ENCODE results near the gene PHF21B.

Gene PHF21B

DNA sequence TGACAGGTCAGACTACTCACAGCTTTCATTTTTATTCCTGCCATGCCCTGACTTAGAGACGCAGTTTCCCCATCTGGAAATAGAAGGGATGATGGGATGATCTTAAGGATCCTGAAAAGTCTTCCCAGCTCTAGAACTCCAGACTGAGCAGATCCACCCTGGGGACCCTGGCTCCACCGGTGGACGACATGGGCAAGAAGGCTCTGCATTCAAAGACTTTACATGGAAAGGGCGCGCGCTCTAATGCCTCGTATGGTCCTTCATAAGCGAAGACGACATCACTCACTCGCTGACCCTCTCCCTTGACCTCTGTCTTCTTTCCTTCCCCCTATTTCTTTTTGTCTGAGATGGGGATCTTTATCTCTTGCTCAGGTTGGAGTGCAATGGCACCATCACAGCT lies 24.4 kb upstream of the PHF21B start:
- TF ChIP-seq ZFX (IDR thresholded peaks at IDR 0.05): no peak
- TF ChIP-seq, protein P1, sequence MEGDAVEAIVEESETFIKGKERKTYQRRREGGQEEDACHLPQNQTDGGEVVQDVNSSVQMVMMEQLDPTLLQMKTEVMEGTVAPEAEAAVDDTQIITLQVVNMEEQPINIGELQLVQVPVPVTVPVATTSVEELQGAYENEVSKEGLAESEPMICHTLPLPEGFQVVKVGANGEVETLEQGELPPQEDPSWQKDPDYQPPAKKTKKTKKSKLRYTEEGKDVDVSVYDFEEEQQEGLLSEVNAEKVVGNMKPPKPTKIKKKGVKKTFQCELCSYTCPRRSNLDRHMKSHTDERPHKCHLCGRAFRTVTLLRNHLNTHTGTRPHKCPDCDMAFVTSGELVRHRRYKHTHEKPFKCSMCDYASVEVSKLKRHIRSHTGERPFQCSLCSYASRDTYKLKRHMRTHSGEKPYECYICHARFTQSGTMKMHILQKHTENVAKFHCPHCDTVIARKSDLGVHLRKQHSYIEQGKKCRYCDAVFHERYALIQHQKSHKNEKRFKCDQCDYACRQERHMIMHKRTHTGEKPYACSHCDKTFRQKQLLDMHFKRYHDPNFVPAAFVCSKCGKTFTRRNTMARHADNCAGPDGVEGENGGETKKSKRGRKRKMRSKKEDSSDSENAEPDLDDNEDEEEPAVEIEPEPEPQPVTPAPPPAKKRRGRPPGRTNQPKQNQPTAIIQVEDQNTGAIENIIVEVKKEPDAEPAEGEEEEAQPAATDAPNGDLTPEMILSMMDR (conservative IDR thresholded peaks at IDR 0.05): no peak
- no peak overlapping the region for H3K27ac ChIP-seq

DNA sequence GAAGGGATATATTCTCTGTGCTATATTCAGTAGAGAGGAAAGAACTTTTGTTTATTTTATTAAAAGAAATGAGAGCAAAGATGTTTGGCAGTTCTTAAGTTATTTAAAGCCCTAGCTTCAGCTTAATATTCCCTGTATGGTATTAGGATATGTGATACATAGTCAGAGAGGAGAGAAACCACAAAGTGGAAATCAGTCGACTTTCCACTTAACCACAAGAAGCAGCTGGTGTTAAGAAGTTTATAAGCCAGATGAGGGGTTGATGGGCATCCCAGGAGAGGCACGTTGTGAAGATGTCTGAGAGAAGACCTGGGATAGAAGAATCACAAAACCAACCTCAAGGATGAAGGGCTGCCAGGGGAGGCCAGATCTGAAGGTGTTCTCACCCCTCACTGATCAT lies 23.3 kb upstream of the PHF21B start:
- no peak overlapping the region for H3K27ac ChIP-seq
- TF ChIP-seq ZFX (IDR thresholded peaks at IDR 0.05): no peak
- TF ChIP-seq, protein P1 (conservative IDR thresholded peaks at IDR 0.05): no peak

DNA sequence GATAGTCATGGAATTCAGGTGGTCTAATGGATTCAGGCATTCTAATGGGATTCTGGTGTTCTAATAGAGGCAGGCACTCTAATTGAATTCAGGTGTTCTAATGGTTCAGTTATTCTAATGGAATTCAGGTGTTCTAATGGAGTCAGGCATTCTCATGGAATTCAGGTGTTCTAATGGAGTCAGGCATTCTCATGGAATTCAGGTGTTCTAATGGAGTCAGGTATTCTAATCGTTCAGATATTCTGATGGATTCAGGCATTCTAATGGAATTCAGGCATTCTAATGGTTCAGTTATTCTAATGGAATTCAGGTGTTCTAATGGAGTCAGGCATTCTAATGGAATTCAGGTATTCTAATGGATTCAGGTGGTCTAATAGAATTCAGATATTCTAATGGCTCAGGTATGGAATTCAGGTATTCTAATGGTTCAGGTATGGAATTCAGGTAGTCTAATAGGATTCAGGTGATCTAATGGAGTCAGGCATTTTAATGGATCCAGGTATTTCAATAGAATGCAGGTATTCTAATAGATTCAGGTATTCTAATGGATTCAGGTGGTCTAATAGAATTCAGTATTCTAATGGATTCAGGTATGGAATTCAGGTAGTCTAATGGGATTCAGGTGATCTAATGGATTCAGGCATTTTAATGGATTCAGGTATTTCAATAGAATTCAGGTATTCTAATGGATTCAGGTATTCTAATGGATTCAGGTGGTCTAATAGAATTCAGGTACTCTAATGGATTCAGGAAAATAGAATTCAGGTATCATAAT lies 22.0 kb upstream of the PHF21B start:
- TF ChIP-seq, protein P1 (conservative IDR thresholded peaks at IDR 0.05): no peak
- TF ChIP-seq ZFX (IDR thresholded peaks at IDR 0.05): no peak

DNA sequence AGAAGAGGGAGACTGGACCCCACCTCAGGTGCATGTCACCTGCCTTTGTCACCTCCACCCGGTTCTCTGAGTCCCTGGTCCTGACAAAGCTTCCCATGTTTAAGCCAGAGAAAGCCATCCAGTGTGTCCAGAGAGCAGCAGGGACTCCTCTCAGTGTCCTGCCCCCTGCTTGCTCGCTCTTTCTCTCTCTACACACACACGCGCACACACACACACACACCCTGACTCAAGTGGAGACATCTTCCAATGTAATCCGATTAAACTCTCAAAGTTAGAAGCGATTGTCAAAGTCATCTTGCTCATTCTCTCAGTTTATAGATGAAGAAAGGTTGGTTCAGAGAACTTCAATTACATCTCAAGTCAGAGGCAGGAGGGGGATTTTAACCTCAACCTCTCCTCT lies 19.7 kb upstream of the PHF21B start:
- no peak for TF ChIP-seq ZFX (IDR thresholded peaks at IDR 0.05)
- TF ChIP-seq, protein P1 (conservative IDR thresholded peaks at IDR 0.05): no peak
- no peak overlapping the region for H3K27ac ChIP-seq

More for the DNA sequence above, 22.0 kb upstream of the PHF21B start:
- H3K27ac ChIP-seq: no peak overlapping the region

DNA sequence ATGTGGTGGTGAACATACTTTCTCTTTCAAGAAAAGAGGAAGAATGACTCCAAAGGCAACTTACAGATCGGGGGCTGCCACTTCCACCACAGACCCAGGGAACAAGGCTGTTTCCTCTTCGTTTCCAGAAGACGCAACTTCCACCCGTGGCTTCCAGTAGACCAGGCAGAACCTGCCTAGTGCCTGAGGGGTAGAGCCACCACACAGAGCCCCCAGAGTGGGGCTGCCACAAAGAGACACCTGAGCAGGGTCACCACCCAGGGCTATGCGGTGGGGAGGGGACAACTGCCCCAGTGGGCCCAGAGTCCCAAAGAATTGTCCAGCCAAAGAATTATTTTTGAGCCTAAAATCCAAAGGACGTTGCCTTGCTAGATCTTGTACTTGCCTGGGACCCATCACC lies 16.7 kb upstream of the PHF21B start:
- TF ChIP-seq, protein P1 (conservative IDR thresholded peaks at IDR 0.05): no peak
- no peak for TF ChIP-seq ZFX (IDR thresholded peaks at IDR 0.05)

DNA sequence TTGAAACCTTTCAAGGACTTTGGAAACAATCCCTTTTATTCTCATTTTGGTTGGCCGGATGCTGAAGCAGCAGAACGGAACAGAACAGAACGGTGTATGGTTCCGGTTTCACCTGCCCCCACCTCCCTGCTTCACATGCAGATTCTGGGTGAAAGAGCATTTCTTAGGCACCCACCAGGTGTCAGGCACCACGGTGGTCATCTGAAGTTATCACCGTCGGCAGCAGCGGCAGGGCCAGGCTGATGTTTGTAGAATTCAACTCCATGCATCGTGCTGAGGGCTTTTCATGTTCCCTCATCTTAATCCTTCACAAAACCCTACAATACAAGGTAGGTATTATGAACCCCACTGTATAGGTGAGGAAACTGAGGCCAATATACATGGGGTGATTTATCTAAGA lies 13.6 kb upstream of the PHF21B start:
- TF ChIP-seq ZFX (IDR thresholded peaks at IDR 0.05): no peak
- TF ChIP-seq, protein P1 (conservative IDR thresholded peaks at IDR 0.05): no peak
- no peak overlapping the region for H3K27ac ChIP-seq

More for the DNA sequence above, 16.7 kb upstream of the PHF21B start:
- no peak overlapping the region for H3K27ac ChIP-seq

DNA sequence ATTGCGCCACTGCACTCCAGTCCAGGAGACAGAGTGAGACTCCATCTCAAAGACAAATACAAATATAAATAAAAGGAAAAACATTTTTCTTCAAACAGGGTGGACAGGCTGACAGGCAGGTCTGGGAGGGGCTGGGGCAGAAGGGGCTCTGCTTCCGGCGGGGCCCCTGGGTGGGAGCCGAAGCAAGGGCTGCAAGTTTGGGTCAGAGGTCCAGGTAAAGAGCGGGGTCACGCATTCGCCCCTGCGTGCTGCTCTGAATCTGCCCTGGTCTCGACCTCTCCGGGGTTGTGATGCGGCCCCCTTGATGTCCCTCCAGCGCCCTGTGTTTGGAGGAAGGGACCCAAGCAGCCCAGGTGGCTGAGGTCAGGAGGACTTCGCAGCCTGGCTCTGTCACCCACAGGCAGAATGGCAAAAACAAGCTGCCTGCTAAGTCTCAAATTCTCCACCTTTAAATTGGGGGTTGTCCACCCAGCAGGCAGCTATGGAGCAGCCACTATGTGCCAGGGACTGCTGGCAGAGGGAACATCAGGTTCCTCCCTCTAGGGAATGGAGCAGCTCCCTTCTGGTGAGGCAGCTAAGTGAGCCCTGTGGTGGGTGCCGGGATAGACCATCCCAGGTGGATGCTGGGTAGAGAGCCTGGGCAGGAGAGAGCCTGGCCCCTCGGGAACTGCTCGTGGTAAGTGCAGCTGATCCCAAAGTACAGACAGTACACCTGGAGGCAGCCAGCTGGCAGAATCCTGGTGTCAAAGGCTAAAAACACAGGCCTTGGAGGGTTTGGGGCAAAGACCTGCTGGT lies 10.3 kb upstream of the PHF21B start:
- TF ChIP-seq, protein P1 (conservative IDR thresholded peaks at IDR 0.05): no peak
- TF ChIP-seq ZFX (IDR thresholded peaks at IDR 0.05): no peak
- no peak overlapping the region for H3K27ac ChIP-seq
